ENCODE results near the gene GOPC.

The GOPC gene

DNA sequence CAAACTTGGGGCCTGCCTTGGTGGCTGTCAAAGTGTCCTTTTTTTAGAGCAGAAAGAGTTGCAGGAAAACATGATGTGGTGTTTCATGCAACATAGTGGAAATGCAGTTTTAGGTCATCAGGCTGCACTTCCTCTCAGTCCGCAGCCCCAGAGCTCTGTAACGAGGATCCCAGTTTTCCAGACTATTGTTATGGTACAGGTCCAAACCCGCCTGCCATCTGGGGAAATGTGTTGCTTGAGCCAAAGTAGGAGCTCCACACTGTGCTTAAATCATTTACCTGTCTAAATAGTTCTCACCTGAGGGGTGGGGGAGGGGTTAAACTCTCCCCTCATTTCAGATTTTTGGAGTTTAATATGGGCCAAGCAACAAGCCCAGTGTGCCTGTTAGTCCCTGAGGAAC lies 59.8 kb downstream of the GOPC start:
- Histone ChIP-seq H3K79me2 (ENCODE audit: insufficient read depth, low read depth) (no peaks in the 10 kb centered on the region), H3K4me1 (ENCODE audit: low read depth, poor library complexity, severe bottlenecking) (peaks cover 67% of the 10 kb centered on the region), H3K4me2 (no peak overlapping the region), H3K27me3 (ENCODE audit: insufficient read depth, low read depth) (peaks cover 11% of the 10 kb centered on the region), H3K9ac (no peak overlapping the region), H3K4me3 (IDR thresholded peaks at IDR 0.05; ENCODE audit: insufficient read depth, low read depth, low read length) (no peak overlapping the region), H2AFZ (ENCODE audit: low read depth) (no peak overlapping the region), H3K27ac (no peak overlapping the region), H4K20me1 (ENCODE audit: insufficient read depth) (0 out of 2 replicates have a peak, but pooled peaks cover 6% of the 10 kb centered on the region), H3K36me3 (ENCODE audit: insufficient read depth) (no peaks in the 10 kb centered on the region)
- TF ChIP-seq, protein P1, sequence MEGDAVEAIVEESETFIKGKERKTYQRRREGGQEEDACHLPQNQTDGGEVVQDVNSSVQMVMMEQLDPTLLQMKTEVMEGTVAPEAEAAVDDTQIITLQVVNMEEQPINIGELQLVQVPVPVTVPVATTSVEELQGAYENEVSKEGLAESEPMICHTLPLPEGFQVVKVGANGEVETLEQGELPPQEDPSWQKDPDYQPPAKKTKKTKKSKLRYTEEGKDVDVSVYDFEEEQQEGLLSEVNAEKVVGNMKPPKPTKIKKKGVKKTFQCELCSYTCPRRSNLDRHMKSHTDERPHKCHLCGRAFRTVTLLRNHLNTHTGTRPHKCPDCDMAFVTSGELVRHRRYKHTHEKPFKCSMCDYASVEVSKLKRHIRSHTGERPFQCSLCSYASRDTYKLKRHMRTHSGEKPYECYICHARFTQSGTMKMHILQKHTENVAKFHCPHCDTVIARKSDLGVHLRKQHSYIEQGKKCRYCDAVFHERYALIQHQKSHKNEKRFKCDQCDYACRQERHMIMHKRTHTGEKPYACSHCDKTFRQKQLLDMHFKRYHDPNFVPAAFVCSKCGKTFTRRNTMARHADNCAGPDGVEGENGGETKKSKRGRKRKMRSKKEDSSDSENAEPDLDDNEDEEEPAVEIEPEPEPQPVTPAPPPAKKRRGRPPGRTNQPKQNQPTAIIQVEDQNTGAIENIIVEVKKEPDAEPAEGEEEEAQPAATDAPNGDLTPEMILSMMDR (conservative IDR thresholded peaks at IDR 0.05; ENCODE audit: low read depth, low read length), result no peak

DNA sequence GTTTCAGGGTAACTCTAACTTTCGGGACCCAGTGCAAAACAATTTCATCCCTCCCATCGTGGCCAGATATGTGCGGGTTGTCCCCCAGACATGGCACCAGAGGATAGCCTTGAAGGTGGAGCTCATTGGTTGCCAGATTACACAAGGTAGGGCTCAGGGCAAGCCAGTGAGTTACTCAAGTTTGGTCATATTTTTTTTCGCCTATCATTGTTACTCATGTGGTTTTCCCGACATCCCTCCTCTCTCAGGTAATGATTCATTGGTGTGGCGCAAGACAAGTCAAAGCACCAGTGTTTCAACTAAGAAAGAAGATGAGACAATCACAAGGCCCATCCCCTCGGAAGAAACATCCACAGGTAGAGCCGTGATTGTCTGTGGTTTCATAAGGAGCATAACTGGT lies 61.6 kb downstream of the GOPC start:
- H3K79me2 ChIP-seq (ENCODE audit: insufficient read depth, low read depth), result no peaks in the 10 kb centered on the region
- no peaks in the 10 kb centered on the region for H3K36me3 ChIP-seq (ENCODE audit: insufficient read depth)
- H3K4me3 ChIP-seq (IDR thresholded peaks at IDR 0.05; ENCODE audit: insufficient read depth, low read depth, low read length), result no peak overlapping the region
- no peak overlapping the region for H2AFZ ChIP-seq (ENCODE audit: low read depth)
- no peak overlapping the region for H3K27ac ChIP-seq
- TF ChIP-seq, protein P1 (conservative IDR thresholded peaks at IDR 0.05; ENCODE audit: low read depth, low read length), result no peak
- peaks cover 2% of the 10 kb centered on the region for H3K27me3 ChIP-seq (ENCODE audit: insufficient read depth, low read depth)
- 0 out of 2 replicates have a peak, but pooled peaks cover 4% of the 10 kb centered on the region for H4K20me1 ChIP-seq (ENCODE audit: insufficient read depth)
- H3K4me2 ChIP-seq, result no peak overlapping the region
- peaks cover 59% of the 10 kb centered on the region for H3K4me1 ChIP-seq (ENCODE audit: low read depth, poor library complexity, severe bottlenecking)
- no peak overlapping the region for H3K9ac ChIP-seq

DNA sequence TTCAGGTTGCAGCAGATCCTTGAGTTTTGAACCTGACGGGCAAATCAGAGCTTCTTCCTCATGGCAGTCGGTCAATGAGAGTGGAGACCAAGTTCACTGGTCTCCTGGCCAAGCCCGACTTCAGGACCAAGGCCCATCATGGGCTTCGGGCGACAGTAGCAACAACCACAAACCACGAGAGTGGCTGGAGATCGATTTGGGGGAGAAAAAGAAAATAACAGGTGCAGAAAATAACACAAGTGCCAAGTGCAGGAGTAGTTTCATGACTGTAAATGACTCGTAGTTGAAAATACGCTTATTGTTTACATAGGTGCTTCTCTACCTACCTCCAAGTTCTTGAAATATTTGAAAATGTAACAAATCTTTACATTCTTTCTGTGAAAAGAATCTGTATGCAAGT lies 63.7 kb downstream of the GOPC start:
- Histone ChIP-seq H3K4me2 (peak overlapping the region; percentile 29), H3K36me3 (ENCODE audit: insufficient read depth) (no peaks in the 10 kb centered on the region), H3K9ac (no peak overlapping the region), H3K27me3 (ENCODE audit: insufficient read depth, low read depth) (peaks cover 2% of the 10 kb centered on the region), H2AFZ (ENCODE audit: low read depth) (no peak overlapping the region), H3K27ac (no peak overlapping the region), H4K20me1 (ENCODE audit: insufficient read depth) (no peaks in the 10 kb centered on the region), H3K79me2 (ENCODE audit: insufficient read depth, low read depth) (no peaks in the 10 kb centered on the region), H3K4me1 (ENCODE audit: low read depth, poor library complexity, severe bottlenecking) (peaks cover 38% of the 10 kb centered on the region), H3K4me3 (IDR thresholded peaks at IDR 0.05; ENCODE audit: insufficient read depth, low read depth, low read length) (no peak overlapping the region)
- TF ChIP-seq, protein P1 (conservative IDR thresholded peaks at IDR 0.05; ENCODE audit: low read depth, low read length), result no peak

DNA sequence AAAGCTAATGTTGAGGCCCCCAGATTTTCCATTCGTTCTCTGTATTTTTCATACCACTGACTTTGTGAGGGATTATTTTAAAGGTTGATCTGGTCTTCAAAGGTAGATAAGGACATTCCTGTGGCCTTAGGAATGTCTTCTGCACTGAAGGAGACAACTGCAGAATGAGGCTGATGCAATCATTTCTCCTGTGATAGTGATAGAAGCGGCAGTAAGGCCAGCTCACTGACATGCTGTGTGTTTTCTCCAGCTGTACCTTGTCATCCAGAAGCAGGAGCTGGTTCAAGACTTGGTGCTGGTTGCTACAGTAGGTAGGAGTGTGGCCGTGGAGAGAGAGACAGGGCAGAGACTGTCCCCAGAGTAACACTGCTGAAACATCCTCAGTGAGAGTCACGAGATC lies 66.0 kb downstream of the GOPC start:
- Histone ChIP-seq H3K27me3 (ENCODE audit: insufficient read depth, low read depth) (no peaks in the 10 kb centered on the region; the same call in 1 of the 2 replicates), H3K27ac (no peak overlapping the region)

More for the DNA sequence above, 66.0 kb downstream of the GOPC start:
- Histone ChIP-seq H3K36me3 (ENCODE audit: insufficient read depth) (no peaks in the 10 kb centered on the region), H3K4me2 (no peak overlapping the region), H3K4me3 (IDR thresholded peaks at IDR 0.05; ENCODE audit: insufficient read depth, low read depth, low read length) (no peak overlapping the region), H3K79me2 (ENCODE audit: insufficient read depth, low read depth) (no peaks in the 10 kb centered on the region), H4K20me1 (ENCODE audit: insufficient read depth) (no peaks in the 10 kb centered on the region), H2AFZ (ENCODE audit: low read depth) (no peak overlapping the region), H3K4me1 (ENCODE audit: low read depth, poor library complexity, severe bottlenecking) (peaks cover 35% of the 10 kb centered on the region), H3K9ac (no peak overlapping the region)
- TF ChIP-seq, protein P1 (conservative IDR thresholded peaks at IDR 0.05; ENCODE audit: low read depth, low read length), result no peak
